Adrenal gland (tissue), 12 donors: ENCODE measurements around the gene SNAP23. TPM values are rescaled to one million over a fixed set of nuclear protein-coding genes. Genes with fewer than 3 reads are reported as not detected.

Source experiments
- DNase-seq, 7 donors: peaks; one replicate each; pipeline ENCODE4 v3.0.0-alpha.2; 2019 to 2020
- H3K27ac ChIP-seq, 5 donors: fragments of 200-600 bp; sonication (generic) in 4 of 5; 1 replicate in 3 of 5; 2 replicates in 2 of 5; pipeline versions ENCODE4 v1.5.1 to v1.8.0; 2016 to 2020; ENCODE audit warnings: mild to moderate bottlenecking in 1 of 5
- H3K27me3 ChIP-seq: fragments of 200-600 bp; 2 replicates; pipeline ENCODE4 v1.8.0; 2021
- H3K36me3 ChIP-seq, 2 donors: fragments of 200-600 bp; replicated peaks in 1 of 2; 1 replicate in 1 of 2; 2 replicates in 1 of 2; pipeline versions ENCODE4 v1.5.1 to v1.8.0; 2018 to 2022
- H3K4me1 ChIP-seq, 2 donors: fragments of 200-600 bp; replicated peaks in 1 of 2; 1 replicate in 1 of 2; 2 replicates in 1 of 2; pipeline versions ENCODE4 v1.5.1 to v1.8.0; 2018 to 2021
- H3K4me3 ChIP-seq, 4 donors: fragments of 200-600 bp; sonication (generic) in 3 of 4; one replicate each; pipeline ENCODE4 v1.5.1; 2016 to 2018
- H3K9me3 ChIP-seq, 3 donors: fragments of 200-600 bp; sonication (generic) in 1 of 3; replicated peaks in 1 of 3; 1 replicate in 2 of 3; 2 replicates in 1 of 3; pipeline versions ENCODE4 v1.5.1 to v1.8.0; 2016 to 2021
- CTCF ChIP-seq, 6 experiments: fragments of 450-650 bp in 4 of 6; fragments of 200-600 bp in 2 of 6; sonication (generic) in 1 of 6; IDR thresholded peaks; 1 replicate in 5 of 6; 2 replicates in 1 of 6; pipeline versions ENCODE4 v1.5.1 to v1.8.0; 2016 to 2021; ENCODE audit warnings: antibody characterized with exemption in 6 of 6, mild to moderate bottlenecking in 2 of 6, moderate library complexity in 1 of 6
- POLR2A ChIP-seq, 2 donors: fragments of 450-650 bp; IDR thresholded peaks; one replicate each; pipeline ENCODE4 v1.6.1; 2017; ENCODE audit warnings: antibody characterized with exemption in 2 of 2, mild to moderate bottlenecking in 2 of 2, moderate library complexity in 1 of 2
- WGBS, 4 donors: extraction: QIAGEN DNeasy Blood & Tissue Kit in 2 of 4; methylation state at CpG; one replicate each; pipeline versions ENCODE4 v1.1.5 to v1.1.7; 2013 to 2017; 5-methylcytosine and 5-hydroxymethylcytosine counted together
- intact Hi-C, 2 donors: fragments of 100-400 bp; cut with DNase I; formaldehyde crosslinking; loops; one replicate each; pipeline versions ENCODE4 v1.14.1 to v1.15.0; 2022 to 2023
- polyA plus RNA-seq, 3 donors: library from polyadenylated mRNA; stranded (reverse); fragments of 200-250 nt in 2 of 3; fragments of 350-450 nt in 1 of 3; fragmentation: Illumina TruSeq in 1 of 3; extraction: RNeasy Lipid Tissue Mini Kit (QIAGEN cat#74804) in 1 of 3; gene quantifications; one replicate each; pipeline ENCODE4 v1.2.3, GENCODE V29; 2013 to 2014
- total RNA-seq, 9 donors: library from RNA; depleted of rRNA in 4 of 9; stranded (reverse); fragments of >200 nt in 4 of 9; fragments of 120-200 nt in 1 of 9; fragmentation: NEBNext Ultra II Directional in 1 of 9; extraction: Animal tissue kit (Norgen Biotek cat#: 25700) in 1 of 9; gene quantifications; one replicate each; pipeline versions ENCODE4 v1.1.0 to v1.2.4, GENCODE V29; 2013 to 2023
- donor health status: healthy with polysubstance abuse.
- donor health status: Bipolar disorder and iron deficiency.
- donor health status: DM: yes; HTN: yes; CAD: no.
- donor health status: DM: no; HTN: no; CAD: no.
- donor health status: DM: no; HTN: no; CAD: no.
- donor health status: DM: yes; HTN: yes; CAD: no.

Gene SNAP23
- total and polyA plus RNA-seq, 12 donors: 44.7 to 88.2 (median 60.1) TPM

GRCh38 chr15:42558739-42559138 is 63.3 kb downstream of the SNAP23 start:
- TF ChIP-seq CTCF (IDR thresholded peaks at IDR 0.05) (no peak), POLR2A (IDR thresholded peaks at IDR 0.05) (no peak)
- no peak for DNase-seq
- intact Hi-C loops: loop anchor here in 1 of 2 donors (10.0 kb wide), 1 partner anchor 64 kb away; the partner anchor contains the start of genes SNAP23 and ZNF106
- peaks cover 0 to 49% of the 10 kb centered on the region in 2 donors for H3K36me3 ChIP-seq
- H3K4me1 ChIP-seq: no peaks in the 10 kb centered on the region
- no peaks in the 10 kb centered on the region for H3K27me3 ChIP-seq
- 95 to 100% (median 99%) methylated on average over 3 of the region's 3 CpGs for WGBS, 4 donors
- H3K9me3 ChIP-seq: no peaks in the 10 kb centered on the region
- no peak overlapping the region for H3K4me3 ChIP-seq
- H3K27ac ChIP-seq: no peak overlapping the region

DNA sequence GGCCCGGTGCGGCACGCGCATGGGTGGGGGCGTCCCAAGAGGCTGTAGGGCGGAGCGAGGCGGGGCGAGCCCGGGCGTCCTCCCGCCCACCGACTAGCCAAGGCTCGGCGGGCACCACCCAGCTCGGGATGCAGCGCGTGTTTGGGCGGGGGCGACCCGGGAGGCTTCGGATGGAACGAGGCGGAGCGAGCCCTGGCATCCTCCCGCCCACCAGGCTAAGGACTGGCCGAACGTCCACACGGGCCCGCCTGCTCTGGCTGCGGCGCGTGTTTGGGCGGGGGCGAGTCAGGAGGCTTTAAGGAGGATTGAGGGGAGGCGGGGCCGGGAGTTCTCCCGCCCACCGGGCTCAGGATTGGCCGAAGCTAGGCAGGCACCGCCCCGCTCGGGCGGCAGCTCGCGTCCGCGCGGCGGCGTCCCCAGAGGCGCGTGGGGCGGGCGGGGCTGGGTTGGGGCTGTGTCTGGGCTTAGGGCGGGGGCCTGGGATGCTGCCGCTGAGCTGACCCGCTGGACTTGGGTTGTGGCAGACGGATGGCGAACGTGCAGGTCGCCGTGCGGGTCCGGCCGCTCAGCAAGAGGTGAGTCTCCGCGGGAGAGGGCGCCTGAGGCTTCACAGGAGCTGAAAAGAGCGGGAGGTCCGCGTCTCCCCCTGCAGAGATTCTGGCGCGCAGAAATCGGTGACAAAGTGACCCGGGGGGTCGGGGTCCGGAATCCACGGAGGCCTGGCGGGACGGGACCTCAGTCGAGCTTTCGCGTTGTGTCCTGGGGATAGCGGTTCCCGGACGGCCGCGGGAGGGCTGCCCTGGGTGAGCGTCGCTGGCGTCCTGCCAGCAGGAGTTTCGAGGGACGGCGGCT is 80.0 kb downstream of the SNAP23 start, which contains the start of gene STARD9:
TSS of gene STARD9 (plus strand) at position 419 of the 852 bp plus-strand sequence. CDS start at position 529, 110 bp downstream.
- DNase-seq: peak; percentile 97 to 99 (median 98)
- Histone ChIP-seq H3K27me3 (no peaks in the 10 kb centered on the region), H3K36me3 (no peaks in the 10 kb centered on the region), H3K27ac (peak within 1 kb of the TSS in 3 of 5 donors; percentile 53 to 75 (median 67)), H3K4me3 (peak within 1 kb of the TSS in 3 of 4 donors; percentile 29 to 73 (median 30)), H3K4me1 (peaks cover 0 to 30% of the 10 kb centered on the region in 2 donors), H3K9me3 (no peaks in the 10 kb centered on the region)
- intact Hi-C loops: no loop called here
- WGBS, 4 donors: 0 to 1% (median 0%) methylated on average over 32 to 95 of the region's 95 CpGs; no CpG with 5 or more reads in 1 of the 4 donors
- TF ChIP-seq CTCF (IDR thresholded peaks at IDR 0.05) (no peak), POLR2A (IDR thresholded peaks at IDR 0.05) (peak in 1 of 2 donors; percentile 44)

GRCh38 chr15:42576040-42576594 is 80.7 kb downstream of the SNAP23 start:
- Histone ChIP-seq H3K4me1 (peaks cover 3 to 30% of the 10 kb centered on the region in 2 donors), H3K27me3 (no peaks in the 10 kb centered on the region), H3K9me3 (no peaks in the 10 kb centered on the region), H3K36me3 (no peaks in the 10 kb centered on the region), H3K4me3 (peak overlapping the region in 3 of 4 donors; percentile 29 to 73 (median 30)), H3K27ac (peak overlapping the region in 3 of 5 donors; percentile 53 to 75 (median 67))
- TF ChIP-seq POLR2A (IDR thresholded peaks at IDR 0.05): no peak
- TF ChIP-seq CTCF (IDR thresholded peaks at IDR 0.05): no peak
- WGBS, 4 donors: 27 to 35% (median 30%) methylated on average over 14 to 16 of the region's 16 CpGs
- no peak for DNase-seq
- intact Hi-C loops: no loop called here

- H3K4me1 ChIP-seq: peaks cover 7 to 33% of the 10 kb centered on the region in 2 donors
- WGBS, 4 donors: 85 to 95% (median 91%) methylated on average over 1 of the region's 1 CpG
- H3K27me3 ChIP-seq: no peaks in the 10 kb centered on the region
- no peaks in the 10 kb centered on the region for H3K36me3 ChIP-seq
- H3K4me3 ChIP-seq: no peak overlapping the region
- no peak for TF ChIP-seq POLR2A (IDR thresholded peaks at IDR 0.05)
- no peak for TF ChIP-seq CTCF (IDR thresholded peaks at IDR 0.05)
- H3K9me3 ChIP-seq: no peaks in the 10 kb centered on the region
- no peak overlapping the region for H3K27ac ChIP-seq
- no peak for DNase-seq
- intact Hi-C loops: no loop called here
These were observed 81.3 kb downstream of the SNAP23 start for GRCh38 chr15:42576776-42577175.
